ENCODE data around the gene TMEM200B. TPM values are rescaled to one million over a fixed set of nuclear protein-coding genes. Genes with fewer than 3 reads are reported as not detected.
"Not testable (repeated sequence)": the region's sequence is repeated elsewhere in the genome, so short reads cannot be mapped to it uniquely, and the experiment has no call there.

The TMEM200B gene
- total RNA-seq, 1 donor from 2014 or later, result 3.7 TPM

GRCh38 chr1:29117381-29117780 lies 6.3 kb downstream of the TMEM200B start:
- H3K4me1 Mint-ChIP-seq, result no peaks in the 10 kb centered on the region
- no peak for TF ChIP-seq CTCF (conservative IDR thresholded peaks at IDR 0.05)
- peaks cover 26% of the 10 kb centered on the region for H3K27me3 Mint-ChIP-seq (ENCODE audit: low read depth)
- H3K9me3 Mint-ChIP-seq, result no peaks in the 10 kb centered on the region
- no peak overlapping the region for H3K4me3 Mint-ChIP-seq
- no peak for DNase-seq (ENCODE audit: low read depth, low spot score)
- H3K36me3 Mint-ChIP-seq (ENCODE audit: low read depth), result peaks cover 10% of the 10 kb centered on the region
- H3K27ac Mint-ChIP-seq (ENCODE audit: unreplicated experiment), result no peak overlapping the region

GRCh38 chr1:29114654-29115053 lies 9.0 kb downstream of the TMEM200B start:
- H3K4me1 Mint-ChIP-seq, result no peaks in the 10 kb centered on the region
- no peaks in the 10 kb centered on the region for H3K9me3 Mint-ChIP-seq
- peaks cover 9% of the 10 kb centered on the region for H3K27me3 Mint-ChIP-seq (ENCODE audit: low read depth)
- no peak for DNase-seq (ENCODE audit: low read depth, low spot score)
- no peak overlapping the region for H3K27ac Mint-ChIP-seq (ENCODE audit: unreplicated experiment)
- no peak for TF ChIP-seq CTCF (conservative IDR thresholded peaks at IDR 0.05)
- H3K36me3 Mint-ChIP-seq (ENCODE audit: low read depth), result peaks cover 10% of the 10 kb centered on the region
- no peak overlapping the region for H3K4me3 Mint-ChIP-seq

GRCh38 chr1:29113413-29114117 lies 10.1 kb downstream of the TMEM200B start:
- Mint-ChIP-seq H3K9me3 (no peaks in the 10 kb centered on the region), H3K4me1 (no peaks in the 10 kb centered on the region), H3K27ac (ENCODE audit: unreplicated experiment) (peak overlapping the region; percentile 5), H3K27me3 (ENCODE audit: low read depth) (peaks cover 2% of the 10 kb centered on the region), H3K4me3 (no peak overlapping the region), H3K36me3 (ENCODE audit: low read depth) (peaks cover 9% of the 10 kb centered on the region)
- TF ChIP-seq CTCF (conservative IDR thresholded peaks at IDR 0.05), result no peak
- no peak for DNase-seq (ENCODE audit: low read depth, low spot score)

- Mint-ChIP-seq H3K4me1 (no peaks in the 10 kb centered on the region), H3K4me3 (no peak overlapping the region), H3K36me3 (ENCODE audit: low read depth) (peaks cover 9% of the 10 kb centered on the region), H3K27me3 (ENCODE audit: low read depth) (no peaks in the 10 kb centered on the region), H3K9me3 (no peaks in the 10 kb centered on the region), H3K27ac (ENCODE audit: unreplicated experiment) (no peak overlapping the region)
- no peak for DNase-seq (ENCODE audit: low read depth, low spot score)
- no peak for TF ChIP-seq CTCF (conservative IDR thresholded peaks at IDR 0.05)
Measured at GRCh38 chr1:29112705-29113412, 10.8 kb downstream of the TMEM200B start.

- H3K27me3 Mint-ChIP-seq (ENCODE audit: low read depth); H3K9me3 Mint-ChIP-seq; H3K27ac Mint-ChIP-seq (ENCODE audit: unreplicated experiment); DNase-seq (ENCODE audit: low read depth, low spot score); H3K36me3 Mint-ChIP-seq (ENCODE audit: low read depth); H3K4me3 Mint-ChIP-seq; H3K4me1 Mint-ChIP-seq: not testable (repeated sequence)
Measured at GRCh38 chr1:29108041-29108440, 15.7 kb downstream of the TMEM200B start.

DNA sequence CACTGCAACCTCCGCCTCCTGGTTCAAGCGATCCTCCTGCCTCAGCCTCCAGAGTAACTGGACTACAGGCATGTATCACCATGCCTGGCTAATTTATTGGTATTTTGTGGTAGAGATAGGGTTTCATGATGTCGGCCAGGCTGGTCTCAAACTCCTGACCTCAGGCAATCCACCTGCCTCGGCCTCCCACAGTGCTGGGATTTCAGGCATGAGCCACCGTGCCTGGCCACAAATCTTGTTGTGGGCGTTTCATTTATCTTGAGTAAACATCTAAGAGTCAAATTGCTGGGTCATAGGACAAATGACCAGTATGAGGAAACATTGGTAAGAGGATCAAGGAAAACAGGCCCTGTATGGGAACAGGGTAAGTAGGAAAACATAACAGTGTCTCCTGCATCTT lies 17.9 kb downstream of the TMEM200B start:
- no peak for TF ChIP-seq CTCF (conservative IDR thresholded peaks at IDR 0.05)
- Mint-ChIP-seq H3K9me3 (no peaks in the 10 kb centered on the region), H3K36me3 (ENCODE audit: low read depth) (peaks cover 8% of the 10 kb centered on the region), H3K27ac (ENCODE audit: unreplicated experiment) (no peak overlapping the region), H3K27me3 (ENCODE audit: low read depth) (no peaks in the 10 kb centered on the region), H3K4me1 (no peaks in the 10 kb centered on the region), H3K4me3 (no peak overlapping the region)
- no peak for DNase-seq (ENCODE audit: low read depth, low spot score)
